Activated CD4-positive, CD25-positive, alpha-beta regulatory T cell treated with anti-CD3 and anti-CD28 coated beads, Interleukin-2, amount 50 U/mL, for 72 hours (primary cell): ENCODE data around the gene NANOS3.

Experiments used
- DNase-seq: peaks from one replicate; pipeline ENCODE4 v3.0.0; 2021

NANOS3 gene

DNA sequence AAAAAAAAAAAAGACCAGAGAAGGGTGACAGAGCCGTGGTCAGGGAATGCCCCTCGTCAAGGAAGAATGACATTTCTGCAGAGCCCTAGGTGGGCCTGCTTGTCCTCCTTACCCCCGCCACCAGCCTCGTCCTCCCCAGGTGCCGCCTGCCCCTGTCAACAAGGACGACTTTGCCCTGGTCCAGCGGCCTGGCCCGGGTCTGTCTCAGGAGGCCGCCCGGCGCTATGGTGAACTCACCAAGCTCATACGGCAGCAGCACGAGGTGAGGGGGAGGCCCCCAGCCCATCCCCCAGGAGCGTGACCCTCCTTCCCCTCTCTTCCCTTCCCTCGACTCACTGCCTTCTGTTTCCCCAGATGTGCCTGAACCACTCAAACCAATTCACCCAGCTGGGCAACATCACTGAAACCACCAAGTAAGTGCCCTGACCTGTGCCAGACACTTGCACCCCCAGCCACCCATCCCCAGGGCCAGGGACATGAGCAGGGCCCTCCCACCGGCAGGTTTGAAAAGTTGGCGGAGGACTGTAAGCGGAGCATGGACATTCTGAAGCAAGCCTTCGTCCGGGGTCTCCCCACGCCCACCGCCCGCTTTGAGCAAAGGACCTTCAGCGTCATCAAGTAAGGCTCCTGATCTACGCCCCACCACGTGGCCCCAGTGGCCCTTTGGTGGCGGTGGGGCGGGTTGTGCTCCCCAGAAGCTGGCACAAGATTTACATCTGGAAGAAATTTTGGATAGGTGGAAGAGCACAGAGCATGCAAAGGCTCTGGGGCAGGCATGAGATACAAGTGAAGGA is 46.5 kb downstream of the NANOS3 start:
- no peak for DNase-seq

- DNase-seq = no peak
Observed at GRCh38 chr19:13926010-13926409, 49.1 kb downstream of the NANOS3 start.

DNA sequence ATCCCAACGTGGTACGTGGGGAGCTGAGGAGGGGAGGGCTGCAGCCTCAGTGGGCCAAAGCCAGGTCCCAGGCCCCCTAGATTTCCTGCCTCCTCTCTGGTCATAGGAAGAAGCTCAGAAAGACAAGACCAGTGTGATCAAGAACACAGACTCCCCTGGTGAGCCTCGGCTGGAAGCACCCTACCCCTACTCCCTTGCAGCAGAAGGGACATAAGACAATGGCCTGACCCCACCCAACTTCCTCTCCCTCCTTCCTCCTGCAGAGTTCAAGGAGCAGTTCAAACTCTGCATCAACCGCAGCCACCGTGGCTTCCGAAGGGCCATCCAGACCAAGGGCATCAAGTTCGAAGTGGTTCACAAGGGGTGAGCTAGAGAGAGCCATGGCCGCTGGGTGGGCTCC is 49.8 kb downstream of the NANOS3 start:
- no peak for DNase-seq

GRCh38 chr19:13929340-13929739 is 52.4 kb downstream of the NANOS3 start:
- DNase-seq = no peak

DNA sequence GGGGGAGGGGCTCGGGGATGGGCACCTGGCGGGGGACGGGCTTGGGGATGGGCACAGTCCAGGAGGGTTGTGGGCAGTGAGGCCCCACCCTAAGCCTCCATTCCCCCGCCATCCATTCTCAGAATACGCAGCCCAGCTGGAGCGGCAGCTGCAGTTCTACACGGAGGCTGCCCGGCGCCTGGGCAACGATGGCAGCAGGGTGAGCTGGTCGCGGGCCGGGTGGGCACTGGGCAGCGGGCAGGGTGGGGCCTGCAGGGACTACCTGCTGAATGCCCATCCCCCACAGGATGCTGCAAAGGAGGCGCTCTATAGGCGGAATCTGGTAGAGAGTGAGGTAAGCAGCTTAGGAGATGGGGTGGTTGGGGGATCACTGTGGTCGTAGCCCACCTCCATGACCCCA is 53.0 kb downstream of the NANOS3 start:
- no peak for DNase-seq
